Left renal cortex interstitium (tissue), 4 donors: ENCODE results near the gene CACNG5. TPM values are rescaled to one million over a fixed set of nuclear protein-coding genes. Genes with fewer than 3 reads are reported as not detected.

Source experiments
- DNase-seq, 4 donors: peaks; one replicate each; pipeline ENCODE4 v3.0.0-alpha.2; 2013; ENCODE audit warnings: low read depth in 4 of 4, low spot score in 2 of 4, missing footprints in 1 of 4
- polyA plus RNA-seq, 4 donors: library from polyadenylated mRNA; unstranded; fragments of 120-200 nt; gene quantifications; one replicate each; pipeline ENCODE4 v1.2.1, GENCODE V29; 2013; ENCODE audit not compliant: insufficient read length in 4 of 4

CACNG5 gene
- polyA plus RNA-seq: 1 to 10 TPM; 1.8 to 5.3 (median 2.9) TPM

GRCh38 chr17:66834919-66835454 is at the start of gene CACNG5:
Gene CACNG5, plus strand, starts transcription at chr17:66835117. Its CDS starts 42,216 bp downstream, at chr17:66877333.
- peak in 1 of 4 donors; percentile 46 for DNase-seq

GRCh38 chr17:66786107-66786506 is 48.8 kb upstream of the CACNG5 start:
- no peak for DNase-seq

GRCh38 chr17:66787914-66788313 is 47.0 kb upstream of the CACNG5 start:
- no peak for DNase-seq

GRCh38 chr17:66789093-66789492 is 45.8 kb upstream of the CACNG5 start:
- no peak for DNase-seq

- DNase-seq: no peak
Observed at GRCh38 chr17:66789961-66790437, 44.9 kb upstream of the CACNG5 start.

GRCh38 chr17:66790501-66791061 is 44.3 kb upstream of the CACNG5 start:
- DNase-seq: no peak

- no peak for DNase-seq
Observed at GRCh38 chr17:66791347-66791746, 43.6 kb upstream of the CACNG5 start.

GRCh38 chr17:66793814-66794213 is 41.1 kb upstream of the CACNG5 start:
- no peak for DNase-seq

GRCh38 chr17:66795486-66795885 is 39.4 kb upstream of the CACNG5 start:
- DNase-seq: no peak

- DNase-seq: no peak
Observed at GRCh38 chr17:66799849-66800537, 34.9 kb upstream of the CACNG5 start.

- DNase-seq: no peak
Observed at GRCh38 chr17:66803474-66803951, 31.4 kb upstream of the CACNG5 start.

- no peak for DNase-seq
Observed at GRCh38 chr17:66805567-66805966, 29.4 kb upstream of the CACNG5 start.

GRCh38 chr17:66807182-66807581 is 27.7 kb upstream of the CACNG5 start:
- no peak for DNase-seq

GRCh38 chr17:66809408-66809807 is 25.5 kb upstream of the CACNG5 start:
- no peak for DNase-seq

GRCh38 chr17:66810951-66811682 is 23.8 kb upstream of the CACNG5 start:
- DNase-seq: no peak

- no peak for DNase-seq
Observed at GRCh38 chr17:66811683-66812054, 23.2 kb upstream of the CACNG5 start.

GRCh38 chr17:66812571-66812970 is 22.3 kb upstream of the CACNG5 start:
- DNase-seq: no peak

GRCh38 chr17:66813296-66813695 is 21.6 kb upstream of the CACNG5 start:
- no peak for DNase-seq

- DNase-seq: no peak
Observed at GRCh38 chr17:66814026-66814425, 20.9 kb upstream of the CACNG5 start.

- DNase-seq: no peak
Observed at GRCh38 chr17:66814570-66814969, 20.3 kb upstream of the CACNG5 start.

GRCh38 chr17:66817750-66818149 is 17.2 kb upstream of the CACNG5 start:
- DNase-seq: no peak
